ENCODE results near the gene PTPRU. TPM values are rescaled to one million over a fixed set of nuclear protein-coding genes. Genes with fewer than 3 reads are reported as not detected.
A peak's percentile ranks its signal among the peaks of the same experiment; 100 is the strongest.

The PTPRU gene
- total RNA-seq, 4 donors from 2014 or later, result 5.6 to 9.7 (median 7.4) TPM

DNA sequence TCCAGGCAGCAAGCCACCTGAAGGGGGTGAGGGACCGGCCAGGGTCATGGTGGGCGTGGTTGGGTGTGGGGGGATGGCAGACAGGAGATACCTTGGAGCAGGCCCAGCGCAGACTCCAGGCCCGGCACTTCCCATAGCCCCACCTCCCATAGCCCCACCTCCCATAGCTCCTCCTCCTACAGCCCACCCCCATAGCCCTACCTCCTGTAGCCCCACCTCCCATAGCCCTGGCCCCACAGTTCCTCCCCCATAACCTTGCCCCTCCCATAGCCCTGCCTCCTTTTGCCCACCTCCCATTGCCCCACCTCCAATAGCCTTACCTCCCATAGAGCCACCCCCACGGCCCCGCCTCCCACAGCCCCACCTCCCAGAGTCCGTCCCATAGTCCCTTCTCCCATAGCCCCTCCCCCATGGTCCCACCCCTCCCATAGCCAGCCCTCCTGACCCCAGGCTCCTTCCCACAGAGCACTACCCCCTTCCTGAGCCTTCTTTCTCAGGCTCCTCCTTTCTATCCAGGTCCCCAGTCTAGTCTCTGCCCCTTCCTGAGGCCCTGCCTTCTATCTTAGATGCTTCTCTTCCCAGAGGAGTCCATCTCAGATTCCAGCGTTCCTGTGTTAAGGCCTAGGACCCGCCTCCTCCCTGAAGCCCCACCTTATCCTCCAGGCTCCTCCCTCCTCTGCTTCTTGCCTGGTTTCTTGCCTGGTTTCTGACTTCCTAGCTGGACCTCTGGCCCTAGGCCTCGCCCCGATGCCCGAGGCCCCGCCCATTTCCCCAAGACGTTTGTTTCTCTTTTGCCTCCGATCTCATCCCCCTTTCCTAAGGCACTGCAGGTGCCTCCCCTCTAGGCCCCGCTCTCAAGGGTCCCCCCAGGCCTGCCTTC lies 46.8 kb downstream of the PTPRU start:
- 7 to 33% methylated on average over 9 to 16 of the region's 16 CpGs for WGBS, 2 donors (ENCODE audit: low coverage in 1 of 2)
- TF ChIP-seq EP300 (IDR thresholded peaks at IDR 0.05; ENCODE audit: low read depth) (no peak), POLR2AphosphoS5 (IDR thresholded peaks at IDR 0.05) (no peak), POLR2A (IDR thresholded peaks at IDR 0.05) (no peak)
- TF ChIP-seq, protein P1, sequence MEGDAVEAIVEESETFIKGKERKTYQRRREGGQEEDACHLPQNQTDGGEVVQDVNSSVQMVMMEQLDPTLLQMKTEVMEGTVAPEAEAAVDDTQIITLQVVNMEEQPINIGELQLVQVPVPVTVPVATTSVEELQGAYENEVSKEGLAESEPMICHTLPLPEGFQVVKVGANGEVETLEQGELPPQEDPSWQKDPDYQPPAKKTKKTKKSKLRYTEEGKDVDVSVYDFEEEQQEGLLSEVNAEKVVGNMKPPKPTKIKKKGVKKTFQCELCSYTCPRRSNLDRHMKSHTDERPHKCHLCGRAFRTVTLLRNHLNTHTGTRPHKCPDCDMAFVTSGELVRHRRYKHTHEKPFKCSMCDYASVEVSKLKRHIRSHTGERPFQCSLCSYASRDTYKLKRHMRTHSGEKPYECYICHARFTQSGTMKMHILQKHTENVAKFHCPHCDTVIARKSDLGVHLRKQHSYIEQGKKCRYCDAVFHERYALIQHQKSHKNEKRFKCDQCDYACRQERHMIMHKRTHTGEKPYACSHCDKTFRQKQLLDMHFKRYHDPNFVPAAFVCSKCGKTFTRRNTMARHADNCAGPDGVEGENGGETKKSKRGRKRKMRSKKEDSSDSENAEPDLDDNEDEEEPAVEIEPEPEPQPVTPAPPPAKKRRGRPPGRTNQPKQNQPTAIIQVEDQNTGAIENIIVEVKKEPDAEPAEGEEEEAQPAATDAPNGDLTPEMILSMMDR (IDR thresholded peaks at IDR 0.05), result no peak
- Histone ChIP-seq H3K4me1 (no peaks in the 10 kb centered on the region), H3K4me3 (no peak overlapping the region), H3K9me3 (no peaks in the 10 kb centered on the region), H3K36me3 (no peaks in the 10 kb centered on the region), H3K27ac (no peak overlapping the region), H3K27me3 (no peaks in the 10 kb centered on the region)
- peak; percentile 56 for DNase-seq
- intact Hi-C loops (cut with DNase I; ENCODE audit: low total_unique reads) (no loop called here), in situ Hi-C loops (cut with MboI; ENCODE audit: low pct_ligation_motif_present in 1 of 4, low pct_unique_long_range_greater_than_20kb in 1 of 4, low sequenced_read_pairs in 3 of 4) (no loop called here)

DNA sequence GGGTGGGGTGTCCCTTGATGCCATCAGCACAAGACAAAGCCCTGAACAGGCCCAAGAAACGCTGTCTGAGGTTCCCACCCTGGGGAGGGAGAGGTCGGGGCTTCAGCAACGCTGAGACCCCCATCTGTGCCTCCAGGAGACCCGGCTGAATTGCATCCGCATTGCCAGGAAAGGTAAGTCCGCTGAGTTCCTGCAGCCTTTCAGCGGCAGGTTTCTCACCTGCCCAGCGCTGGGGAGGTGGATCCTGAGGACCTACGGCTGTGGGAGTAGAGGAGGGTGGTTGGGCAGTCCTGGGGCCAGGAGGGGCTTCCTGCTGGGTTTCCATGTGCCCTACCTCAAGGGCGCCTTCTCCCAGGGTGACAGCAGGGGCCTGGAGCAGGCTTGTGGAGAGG lies 47.5 kb downstream of the PTPRU start:
- in situ Hi-C loops (cut with MboI; ENCODE audit: low pct_ligation_motif_present in 1 of 4, low pct_unique_long_range_greater_than_20kb in 1 of 4, low sequenced_read_pairs in 3 of 4), result no loop called here
- no peak overlapping the region for H3K4me3 ChIP-seq
- H3K9me3 ChIP-seq, result no peaks in the 10 kb centered on the region
- TF ChIP-seq EP300 (IDR thresholded peaks at IDR 0.05; ENCODE audit: low read depth), result no peak
- TF ChIP-seq POLR2AphosphoS5 (IDR thresholded peaks at IDR 0.05), result no peak
- no peak for TF ChIP-seq POLR2A (IDR thresholded peaks at IDR 0.05)
- TF ChIP-seq, protein P1 (IDR thresholded peaks at IDR 0.05), result no peak
- DNase-seq, result no peak
- WGBS, 2 donors (ENCODE audit: low coverage in 1 of 2), result 86% methylated on average over 10 of the region's 10 CpGs; no CpG with 5 or more reads in 1 of the 2 donors
- no peaks in the 10 kb centered on the region for H3K4me1 ChIP-seq
- H3K36me3 ChIP-seq, result no peaks in the 10 kb centered on the region
- H3K27me3 ChIP-seq, result no peaks in the 10 kb centered on the region
- intact Hi-C loops (cut with DNase I; ENCODE audit: low total_unique reads), result no loop called here
- H3K27ac ChIP-seq, result no peak overlapping the region

DNA sequence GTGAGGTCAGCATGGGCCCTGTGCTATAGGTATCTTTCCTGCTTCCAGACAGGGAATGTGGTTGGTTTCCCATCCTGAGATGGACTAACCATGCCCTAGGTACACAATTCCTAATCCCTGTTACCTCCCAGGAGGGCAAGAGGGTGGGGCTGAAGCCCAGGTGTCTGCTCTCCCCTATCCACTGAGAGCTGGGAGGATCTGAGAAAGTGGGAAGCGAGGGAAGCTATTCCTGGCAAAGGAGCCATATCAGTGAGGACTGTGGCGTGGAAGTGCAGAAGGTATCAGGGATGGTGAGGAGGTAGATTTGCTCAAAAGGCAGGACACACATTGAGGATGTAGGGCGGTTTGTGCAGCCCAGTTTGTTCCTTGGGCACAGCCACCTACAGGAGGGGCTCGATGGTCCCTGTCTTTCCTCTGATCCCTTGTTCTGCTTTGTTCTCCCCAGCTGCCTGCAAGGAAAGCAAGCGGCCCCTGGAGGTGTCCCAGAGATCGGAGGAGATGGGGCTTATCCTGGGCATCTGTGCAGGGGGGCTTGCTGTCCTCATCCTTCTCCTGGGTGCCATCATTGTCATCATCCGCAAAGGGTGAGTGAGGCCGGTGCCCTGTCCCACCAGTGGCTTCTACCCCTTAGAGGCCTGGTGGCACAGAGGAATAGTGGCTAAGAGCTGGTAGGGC lies 48.1 kb downstream of the PTPRU start:
- H3K27me3 ChIP-seq, result no peaks in the 10 kb centered on the region
- no peak for DNase-seq
- TF ChIP-seq, protein P1 (IDR thresholded peaks at IDR 0.05), result no peak
- no peak for TF ChIP-seq POLR2AphosphoS5 (IDR thresholded peaks at IDR 0.05)
- no peak for TF ChIP-seq EP300 (IDR thresholded peaks at IDR 0.05; ENCODE audit: low read depth)
- no peak for TF ChIP-seq POLR2A (IDR thresholded peaks at IDR 0.05)
- H3K4me1 ChIP-seq, result no peaks in the 10 kb centered on the region
- in situ Hi-C loops (cut with MboI; ENCODE audit: low pct_ligation_motif_present in 1 of 4, low pct_unique_long_range_greater_than_20kb in 1 of 4, low sequenced_read_pairs in 3 of 4) (no loop called here), intact Hi-C loops (cut with DNase I; ENCODE audit: low total_unique reads) (no loop called here)
- WGBS, 2 donors (ENCODE audit: low coverage in 1 of 2), result 90 to 92% methylated on average over 2 to 8 of the region's 8 CpGs
- no peaks in the 10 kb centered on the region for H3K9me3 ChIP-seq
- no peak overlapping the region for H3K4me3 ChIP-seq
- H3K27ac ChIP-seq, result no peak overlapping the region
- no peaks in the 10 kb centered on the region for H3K36me3 ChIP-seq

DNA sequence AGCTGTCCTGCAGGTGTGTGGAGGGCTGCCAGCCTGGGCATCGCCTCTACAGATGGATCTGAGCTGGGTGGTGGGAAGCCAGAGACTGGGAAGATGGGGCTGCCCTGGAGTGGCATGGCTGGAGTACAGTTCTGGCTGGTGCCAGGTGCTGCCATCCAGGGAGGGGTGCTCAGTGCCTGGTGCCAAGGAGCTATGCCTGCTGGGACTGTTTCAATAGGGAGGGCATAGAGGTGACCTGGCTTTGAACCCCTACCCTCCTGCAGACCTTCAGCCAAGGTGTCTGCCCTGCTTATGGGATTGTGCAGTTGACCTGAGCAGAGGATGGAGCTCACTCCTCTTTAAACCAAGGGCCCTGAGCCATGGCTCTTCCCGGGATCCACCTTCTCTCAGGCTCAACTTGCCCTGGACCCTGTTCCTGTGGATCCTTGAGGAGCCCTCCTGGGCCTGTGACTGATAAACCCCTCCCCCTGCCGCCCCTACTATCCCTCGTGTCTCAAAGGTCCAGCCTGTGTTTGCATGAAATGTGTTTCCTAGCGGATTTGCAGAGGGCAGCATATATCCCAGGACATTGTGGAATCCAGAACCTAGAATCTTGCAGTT lies 48.7 kb downstream of the PTPRU start:
- DNase-seq, result no peak
- Histone ChIP-seq H3K27me3 (no peaks in the 10 kb centered on the region), H3K27ac (no peak overlapping the region), H3K4me3 (no peak overlapping the region), H3K4me1 (no peaks in the 10 kb centered on the region), H3K9me3 (no peaks in the 10 kb centered on the region), H3K36me3 (no peaks in the 10 kb centered on the region)
- WGBS, 2 donors (ENCODE audit: low coverage in 1 of 2), result 87% methylated on average over 5 of the region's 5 CpGs; no CpG with 5 or more reads in 1 of the 2 donors
- intact Hi-C loops (cut with DNase I; ENCODE audit: low total_unique reads) (no loop called here), in situ Hi-C loops (cut with MboI; ENCODE audit: low pct_ligation_motif_present in 1 of 4, low pct_unique_long_range_greater_than_20kb in 1 of 4, low sequenced_read_pairs in 3 of 4) (no loop called here)
- TF ChIP-seq EP300 (IDR thresholded peaks at IDR 0.05; ENCODE audit: low read depth), result no peak
- TF ChIP-seq, protein P1 (IDR thresholded peaks at IDR 0.05), result no peak

Data from transverse colon (tissue), 4 donors.